ENCODE measurements around the gene TMEM220. TPM values are rescaled to one million over a fixed set of nuclear protein-coding genes. Genes with fewer than 3 reads are reported as not detected.

The TMEM220 gene
- polyA plus RNA-seq, 6 donors from 2014 or later: 3.5 to 23.8 (median 17.1) TPM

DNA sequence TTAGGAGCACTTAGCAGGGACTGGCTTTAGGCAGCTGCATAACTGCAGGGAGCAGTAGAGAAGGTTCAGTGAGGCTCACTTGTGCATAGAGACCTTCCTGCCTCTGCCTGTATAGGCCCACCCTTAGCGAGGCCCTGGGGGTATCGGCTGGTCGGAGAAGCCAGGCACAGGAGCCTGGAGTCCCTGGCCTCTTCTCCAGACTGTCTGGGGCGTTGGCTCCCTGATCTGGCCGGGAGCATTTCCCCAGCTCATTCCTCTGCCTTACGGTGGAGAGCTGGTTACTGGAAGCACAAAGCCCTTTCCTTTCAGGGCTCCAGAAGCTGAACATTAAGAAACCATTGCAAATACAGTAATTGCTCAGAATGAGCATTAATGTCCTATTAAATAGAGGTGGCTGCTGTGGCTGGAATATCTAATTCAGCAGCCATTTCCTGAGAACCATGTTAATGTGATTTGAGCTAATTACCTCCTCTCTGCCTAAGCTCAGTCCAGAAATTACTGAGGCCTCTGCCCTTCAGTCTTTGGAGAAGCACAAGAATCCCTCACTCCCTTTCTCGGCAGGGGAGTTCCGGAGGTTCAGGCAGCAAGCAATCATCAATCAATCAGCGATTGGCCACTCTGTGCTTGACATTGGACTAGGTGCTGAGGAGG is 18.8 kb upstream of the TMEM220 start:
- no peak overlapping the region for H3K4me3 Mint-ChIP-seq
- ATAC-seq (ENCODE audit: low read depth in 2 of 2) (no peak), DNase-seq (no peak)
- H3K27me3 Mint-ChIP-seq: peaks cover 3 to 10% (median 5%) of the 10 kb centered on the region in 3 donors
- no peaks in the 10 kb centered on the region for H3K9me3 Mint-ChIP-seq
- H3K4me1 Mint-ChIP-seq: no peaks in the 10 kb centered on the region
- no peaks in the 10 kb centered on the region for H3K36me3 Mint-ChIP-seq
- H3K27ac Mint-ChIP-seq: no peak overlapping the region

DNA sequence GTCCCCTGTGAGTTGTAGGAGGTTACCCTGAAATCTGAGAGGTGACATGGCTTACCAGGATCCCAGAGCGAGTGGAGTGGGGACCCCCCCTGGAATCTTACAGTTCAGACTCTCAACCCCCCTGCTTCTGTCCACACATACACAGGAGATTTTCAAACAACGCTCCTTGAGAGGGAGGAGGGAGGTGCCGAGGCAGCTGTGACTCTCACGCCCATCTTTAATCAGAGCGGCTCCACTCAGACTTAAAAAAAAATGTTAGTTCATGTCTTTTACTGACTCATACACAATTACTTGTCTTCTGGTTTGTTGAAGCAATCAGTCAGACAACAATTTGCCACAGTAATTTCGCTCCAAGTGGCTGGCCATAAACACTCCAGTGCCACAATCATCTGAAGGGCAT is 15.4 kb upstream of the TMEM220 start:
- ATAC-seq (ENCODE audit: low read depth in 2 of 2) (no peak), DNase-seq (no peak)
- no peaks in the 10 kb centered on the region for H3K9me3 Mint-ChIP-seq
- H3K27ac Mint-ChIP-seq: no peak overlapping the region
- no peaks in the 10 kb centered on the region for H3K36me3 Mint-ChIP-seq
- H3K27me3 Mint-ChIP-seq: peaks cover 3 to 15% (median 5%) of the 10 kb centered on the region in 3 donors
- H3K4me1 Mint-ChIP-seq: no peaks in the 10 kb centered on the region
- no peak overlapping the region for H3K4me3 Mint-ChIP-seq

DNA sequence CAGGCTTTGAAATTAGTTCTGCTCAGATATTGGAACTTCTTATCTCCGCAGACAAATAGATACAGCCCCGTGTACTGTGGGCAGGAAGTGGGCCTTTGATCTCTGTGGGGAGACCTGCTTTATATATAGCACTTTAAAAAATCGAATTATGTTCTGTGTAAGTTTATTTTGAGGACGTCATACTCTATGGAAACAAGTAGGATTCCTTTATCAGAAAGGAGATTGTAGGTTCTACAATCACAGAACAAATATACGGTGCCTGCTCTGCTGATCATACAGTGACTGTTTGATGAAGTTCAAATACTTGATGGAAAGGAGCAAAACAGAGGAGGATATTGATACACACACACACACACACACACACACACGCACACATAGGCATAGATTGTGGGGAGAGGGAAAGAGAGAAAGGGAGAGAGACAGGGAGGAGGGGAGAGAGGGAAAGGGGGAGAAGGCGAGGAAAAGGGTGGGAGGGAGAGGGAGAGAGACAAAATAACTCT is 14.7 kb upstream of the TMEM220 start:
- Mint-ChIP-seq H3K4me1 (no peaks in the 10 kb centered on the region), H3K27me3 (peaks cover 3 to 17% (median 5%) of the 10 kb centered on the region in 3 donors), H3K27ac (peak overlapping the region in 3 of 6 donors; percentile 19 to 74 (median 22)), H3K9me3 (no peaks in the 10 kb centered on the region), H3K36me3 (no peaks in the 10 kb centered on the region), H3K4me3 (no peak overlapping the region)
- ATAC-seq (ENCODE audit: low read depth in 2 of 2): no peak
- DNase-seq: no peak

DNA sequence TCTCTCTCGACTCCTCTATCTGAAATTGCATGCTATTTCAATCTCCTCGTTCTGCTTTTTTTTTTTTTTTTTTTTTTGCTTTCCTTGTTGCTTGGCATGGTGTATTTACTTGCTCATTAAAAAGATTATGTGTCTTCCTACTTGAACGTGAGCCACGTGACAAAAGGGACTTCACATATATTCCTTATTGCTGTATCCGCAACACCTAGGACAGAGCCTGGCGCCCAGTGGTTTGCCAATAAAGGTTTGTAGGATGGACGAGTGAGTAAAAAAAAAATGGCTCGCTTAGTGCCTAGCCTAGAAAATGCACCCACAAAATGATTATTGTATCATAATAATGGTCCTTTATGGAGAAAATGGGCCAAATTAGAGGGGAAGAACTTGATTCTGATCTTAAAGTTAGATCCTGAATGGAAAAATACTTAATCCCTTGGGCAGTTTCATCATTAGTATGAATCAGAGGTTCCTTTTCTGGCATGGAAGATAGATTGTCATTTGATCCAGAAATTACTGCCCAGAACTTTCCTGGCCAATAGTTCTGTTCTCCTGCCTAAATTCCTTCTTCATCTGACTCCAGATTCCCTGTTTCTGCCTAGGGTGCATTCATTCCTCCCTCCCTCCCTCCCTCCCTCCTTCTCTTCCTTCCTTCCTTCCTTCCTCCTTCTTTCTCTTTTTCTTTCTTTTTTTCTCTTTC is 13.6 kb upstream of the TMEM220 start:
- Mint-ChIP-seq H3K27ac (peak overlapping the region in 1 of 6 donors; percentile 59), H3K9me3 (no peaks in the 10 kb centered on the region), H3K4me1 (no peaks in the 10 kb centered on the region), H3K36me3 (no peaks in the 10 kb centered on the region), H3K4me3 (no peak overlapping the region), H3K27me3 (peaks cover 3 to 22% (median 5%) of the 10 kb centered on the region in 3 donors)
- no peak for DNase-seq
- ATAC-seq (ENCODE audit: low read depth in 2 of 2): no peak

- no peak for DNase-seq
- Mint-ChIP-seq H3K9me3 (no peaks in the 10 kb centered on the region), H3K4me1 (no peaks in the 10 kb centered on the region), H3K27ac (peak overlapping the region in 1 of 6 donors; percentile 44), H3K4me3 (no peak overlapping the region), H3K27me3 (peaks cover 3 to 22% (median 5%) of the 10 kb centered on the region in 3 donors), H3K36me3 (no peaks in the 10 kb centered on the region)
- no peak for ATAC-seq (ENCODE audit: low read depth in 2 of 2)
Observed at GRCh38 chr17:10742431-10742830, 12.6 kb upstream of the TMEM220 start.

DNA sequence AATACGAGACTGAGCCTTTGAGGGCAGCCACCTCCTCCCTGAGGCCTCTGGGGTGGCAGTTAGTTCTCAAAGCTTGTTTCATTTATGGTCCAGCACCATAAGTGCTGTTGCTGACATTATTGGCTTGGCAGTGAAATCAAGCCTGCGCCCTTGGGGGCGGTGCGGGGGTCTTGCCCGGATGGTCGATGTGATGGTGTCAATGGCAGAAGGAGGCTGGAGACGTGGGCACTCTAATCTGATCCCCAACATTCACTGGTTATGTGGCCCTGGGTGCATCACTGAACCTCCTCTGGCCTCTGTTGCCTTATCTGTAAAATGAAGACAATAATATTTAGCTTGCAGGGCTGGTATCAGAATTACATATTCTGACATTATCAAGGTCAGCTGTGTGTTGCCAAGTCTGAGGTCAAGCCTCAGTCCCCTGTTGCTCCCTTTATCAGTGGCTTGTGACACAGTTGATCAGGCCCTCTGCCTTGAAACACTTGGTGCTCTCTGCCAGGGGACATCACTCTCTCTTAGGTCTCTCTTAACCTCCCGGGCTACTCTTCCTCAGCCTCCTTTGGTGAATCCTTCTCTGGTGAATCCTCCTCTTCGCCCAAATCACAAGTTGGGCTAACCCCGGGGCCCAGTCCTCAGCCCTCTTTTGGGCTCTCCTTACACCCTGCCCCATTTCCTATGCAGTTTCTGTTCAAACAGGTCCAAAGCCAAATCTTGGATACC is 11.8 kb upstream of the TMEM220 start:
- Mint-ChIP-seq H3K27me3 (peaks cover 0 to 22% (median 5%) of the 10 kb centered on the region in 3 donors), H3K4me3 (peak overlapping the region in 1 of 8 donors; percentile 41), H3K9me3 (no peaks in the 10 kb centered on the region)

GRCh38 chr17:10739386-10739785 is 9.6 kb upstream of the TMEM220 start:
- Mint-ChIP-seq H3K27me3 (peaks cover 0 to 16% (median under 1%) of the 10 kb centered on the region in 3 donors), H3K27ac (peak overlapping the region in 3 of 6 donors; percentile 40 to 85 (median 70))

More for the DNA sequence above, 11.8 kb upstream of the TMEM220 start:
- DNase-seq (no peak), ATAC-seq (ENCODE audit: low read depth in 2 of 2) (no peak)
- Mint-ChIP-seq H3K36me3 (no peaks in the 10 kb centered on the region), H3K4me1 (peaks cover 3 to 7% (median 4%) of the 10 kb centered on the region in 3 donors), H3K27ac (no peak overlapping the region)

DNA sequence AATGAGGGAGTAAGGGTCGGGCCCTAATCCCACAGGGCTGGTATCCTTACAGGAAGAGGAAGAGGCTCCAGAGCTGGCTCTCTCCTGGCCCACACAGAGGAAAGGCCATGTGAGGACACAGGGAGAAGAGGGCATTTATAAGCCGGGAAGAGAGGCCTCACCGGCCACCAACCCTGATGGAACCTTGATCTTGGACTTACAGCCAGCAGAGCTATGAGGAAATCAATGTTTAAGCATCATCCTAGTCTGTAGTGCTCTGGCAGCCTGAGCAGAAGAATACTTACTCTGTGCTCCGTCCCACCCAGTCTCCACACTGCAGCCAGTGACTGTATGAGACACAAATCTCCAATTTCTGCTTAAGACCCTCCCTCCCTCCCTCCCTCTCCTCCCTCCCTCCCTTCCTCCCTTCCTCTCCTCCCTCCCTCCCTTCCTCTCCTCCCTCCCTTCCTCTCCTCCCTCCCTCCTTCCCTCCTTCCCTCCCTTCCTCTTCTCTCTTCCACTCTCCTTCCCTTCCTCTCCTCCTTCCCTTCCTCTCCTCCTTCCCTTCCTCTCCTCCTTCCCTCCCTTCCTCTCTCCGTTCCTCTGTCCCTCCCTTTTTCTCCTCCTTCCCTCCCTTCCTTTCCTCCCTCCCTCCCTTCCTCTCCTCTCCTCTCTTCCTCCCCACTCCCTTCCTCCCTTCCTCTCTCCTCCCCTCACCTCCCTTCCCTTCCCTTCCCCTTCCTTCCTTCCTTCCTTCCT is 8.9 kb upstream of the TMEM220 start:
- Mint-ChIP-seq H3K4me1 (peaks cover 3 to 8% (median 7%) of the 10 kb centered on the region in 3 donors), H3K4me3 (no peak overlapping the region), H3K27ac (no peak overlapping the region), H3K9me3 (no peaks in the 10 kb centered on the region), H3K27me3 (peaks cover 0 to 12% (median 0%) of the 10 kb centered on the region in 3 donors), H3K36me3 (no peaks in the 10 kb centered on the region)
- ATAC-seq (ENCODE audit: low read depth in 2 of 2) (no peak), DNase-seq (no peak)

More at GRCh38 chr17:10739386-10739785, 9.6 kb upstream of the TMEM220 start:
- ATAC-seq (ENCODE audit: low read depth in 2 of 2) (no peak), DNase-seq (no peak)
- peak overlapping the region in 1 of 8 donors; percentile 22 for H3K4me3 Mint-ChIP-seq
- H3K4me1 Mint-ChIP-seq: peaks cover 3 to 7% (median 7%) of the 10 kb centered on the region in 3 donors
- no peaks in the 10 kb centered on the region for H3K36me3 Mint-ChIP-seq
- H3K9me3 Mint-ChIP-seq: no peaks in the 10 kb centered on the region

GRCh38 chr17:10737736-10738135 is 7.9 kb upstream of the TMEM220 start:
- no peak for ATAC-seq (ENCODE audit: low read depth in 2 of 2)
- H3K4me3 Mint-ChIP-seq: no peak overlapping the region
- peaks cover 0 to 12% (median 0%) of the 10 kb centered on the region in 3 donors for H3K27me3 Mint-ChIP-seq

DNA sequence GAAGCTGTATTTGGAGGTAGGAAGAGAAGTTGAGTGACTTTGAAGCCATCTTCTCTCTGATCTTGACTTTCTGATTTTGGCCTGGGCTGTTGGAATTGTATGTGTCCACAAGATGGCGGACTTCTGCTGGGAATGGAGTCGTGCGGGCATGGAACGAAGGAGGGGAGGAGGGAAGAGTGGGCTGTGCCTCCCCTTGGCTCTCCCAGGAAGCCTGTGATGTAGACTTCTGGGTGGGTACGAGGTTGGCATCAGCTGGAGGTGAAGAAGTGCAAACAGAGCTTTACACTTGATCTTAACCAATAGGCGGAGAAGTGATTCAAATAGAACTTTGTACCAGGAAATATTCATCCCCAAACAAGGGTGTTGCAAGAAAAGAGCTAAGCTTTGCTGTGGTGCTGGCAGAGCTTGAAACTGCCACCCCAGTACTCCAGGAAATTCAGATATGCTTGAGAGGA is 7.4 kb upstream of the TMEM220 start:
- no peak overlapping the region for H3K4me3 Mint-ChIP-seq
- no peak for ATAC-seq (ENCODE audit: low read depth in 2 of 2)
- no peaks in the 10 kb centered on the region for H3K9me3 Mint-ChIP-seq

More at GRCh38 chr17:10737736-10738135, 7.9 kb upstream of the TMEM220 start:
- Mint-ChIP-seq H3K9me3 (no peaks in the 10 kb centered on the region), H3K4me1 (peaks cover 7 to 12% (median 8%) of the 10 kb centered on the region in 3 donors), H3K27ac (peak overlapping the region in 1 of 6 donors; percentile 1), H3K36me3 (no peaks in the 10 kb centered on the region)
- DNase-seq: no peak

GRCh38 chr17:10735821-10736220 is 6.0 kb upstream of the TMEM220 start:
- Mint-ChIP-seq H3K4me3 (no peak overlapping the region), H3K27ac (peak overlapping the region in 1 of 6 donors; percentile 77), H3K4me1 (peaks cover 11 to 17% (median 12%) of the 10 kb centered on the region in 3 donors), H3K27me3 (peaks cover 0 to 11% (median 0%) of the 10 kb centered on the region in 3 donors), H3K9me3 (no peaks in the 10 kb centered on the region), H3K36me3 (no peaks in the 10 kb centered on the region)
- DNase-seq: no peak
- ATAC-seq (ENCODE audit: low read depth in 2 of 2): no peak

More for the DNA sequence above, 7.4 kb upstream of the TMEM220 start:
- H3K36me3 Mint-ChIP-seq: no peaks in the 10 kb centered on the region
- peak overlapping the region in 2 of 6 donors; percentile 2 to 5 for H3K27ac Mint-ChIP-seq
- peaks cover 7 to 15% (median 8%) of the 10 kb centered on the region in 3 donors for H3K4me1 Mint-ChIP-seq
- no peak for DNase-seq
- peaks cover 0 to 12% (median 0%) of the 10 kb centered on the region in 3 donors for H3K27me3 Mint-ChIP-seq

GRCh38 chr17:10735251-10735650 is 5.4 kb upstream of the TMEM220 start:
- Mint-ChIP-seq H3K27ac (no peak overlapping the region), H3K27me3 (peaks cover 0 to 7% (median 0%) of the 10 kb centered on the region in 3 donors), H3K4me3 (no peak overlapping the region), H3K9me3 (no peaks in the 10 kb centered on the region), H3K36me3 (no peaks in the 10 kb centered on the region), H3K4me1 (peaks cover 13 to 23% (median 16%) of the 10 kb centered on the region in 3 donors)
- ATAC-seq (ENCODE audit: low read depth in 2 of 2): no peak
- no peak for DNase-seq
